Ishikawa (cell line): ENCODE results near the gene FZR1.

ENCODE experiments used
- CEBPB ChIP-seq: IDR thresholded peaks from 2 replicates; pipeline ENCODE4 v1.6.1; 2012
- CREB1 ChIP-seq: IDR thresholded peaks from 2 replicates; pipeline ENCODE4 v1.6.1; 2012; ENCODE audit warnings: low read depth
- EGR1 ChIP-seq: IDR thresholded peaks from 2 replicates; pipeline ENCODE4 v1.6.1; 2012
- EP300 ChIP-seq: IDR thresholded peaks from 2 replicates; pipeline ENCODE4 v1.6.1; 2012; ENCODE audit warnings: borderline replicate concordance
- FOXM1 ChIP-seq: IDR thresholded peaks from 2 replicates; pipeline ENCODE4 v1.6.1; 2012; ENCODE audit warnings: low read depth, borderline replicate concordance
- MAX ChIP-seq: IDR thresholded peaks from 2 replicates; pipeline ENCODE4 v1.6.1; 2012
- NFIC ChIP-seq: IDR thresholded peaks from 2 replicates; pipeline ENCODE4 v1.6.1; 2012
- RAD21 ChIP-seq: IDR thresholded peaks from 2 replicates; pipeline ENCODE4 v1.6.1; 2012; ENCODE audit warnings: low read depth
- REST ChIP-seq: IDR thresholded peaks from 2 replicates; pipeline ENCODE4 v1.6.1; 2012; ENCODE audit warnings: low read depth, mild to moderate bottlenecking
- TAF1 ChIP-seq: IDR thresholded peaks from 2 replicates; pipeline ENCODE4 v1.6.1; 2012; ENCODE audit warnings: low read depth, mild to moderate bottlenecking
- TCF12 ChIP-seq: IDR thresholded peaks from 2 replicates; pipeline ENCODE4 v1.6.1; 2012; ENCODE audit warnings: low read depth
- TEAD4 ChIP-seq: IDR thresholded peaks from 2 replicates; pipeline ENCODE4 v1.6.1; 2012
- USF1 ChIP-seq: IDR thresholded peaks from 2 replicates; pipeline ENCODE4 v1.6.1; 2012
- YY1 ChIP-seq: IDR thresholded peaks from 2 replicates; pipeline ENCODE4 v1.6.1; 2012; ENCODE audit warnings: low read depth
- ZBTB7A ChIP-seq: IDR thresholded peaks from 2 replicates; pipeline ENCODE4 v1.6.1; 2012; ENCODE audit warnings: low read depth

The FZR1 gene

GRCh38 chr19:3547301-3547731, 41.2 kb downstream of the FZR1 start:
- no peak for TF ChIP-seq YY1
- TF ChIP-seq CREB1, result no peak
- TF ChIP-seq FOXM1, result no peak
- TF ChIP-seq REST, result no peak
- no peak for TF ChIP-seq CEBPB
- no peak for TF ChIP-seq EGR1
- no peak for TF ChIP-seq MAX
- no peak for TF ChIP-seq TEAD4
- no peak for TF ChIP-seq EP300
- TF ChIP-seq ZBTB7A, result no peak

GRCh38 chr19:3547767-3548282, 41.7 kb downstream of the FZR1 start:
- no peak for TF ChIP-seq NFIC
- no peak for TF ChIP-seq YY1
- no peak for TF ChIP-seq TAF1
- no peak for TF ChIP-seq MAX
- TF ChIP-seq EP300, result no peak
- no peak for TF ChIP-seq RAD21
- no peak for TF ChIP-seq EGR1
- TF ChIP-seq USF1, result no peak
- no peak for TF ChIP-seq CREB1
- no peak for TF ChIP-seq CEBPB
- TF ChIP-seq FOXM1, result no peak
- no peak for TF ChIP-seq TCF12
- TF ChIP-seq TEAD4, result no peak
- TF ChIP-seq REST, result no peak
- no peak for TF ChIP-seq ZBTB7A

GRCh38 chr19:3548606-3549005, 42.5 kb downstream of the FZR1 start:
- no peak for TF ChIP-seq TAF1
- TF ChIP-seq CEBPB, result no peak
- no peak for TF ChIP-seq EGR1
- TF ChIP-seq USF1, result peak; percentile 79
- TF ChIP-seq CREB1, result no peak
- TF ChIP-seq ZBTB7A, result no peak
- no peak for TF ChIP-seq FOXM1
- no peak for TF ChIP-seq TEAD4
- no peak for TF ChIP-seq NFIC
- no peak for TF ChIP-seq TCF12
- TF ChIP-seq RAD21, result no peak
- no peak for TF ChIP-seq YY1
- no peak for TF ChIP-seq EP300
- TF ChIP-seq REST, result no peak
- peak; percentile 69 for TF ChIP-seq MAX

- TF ChIP-seq EGR1, result no peak
- no peak for TF ChIP-seq NFIC
- TF ChIP-seq REST, result no peak
- TF ChIP-seq TAF1, result no peak
- no peak for TF ChIP-seq YY1
- no peak for TF ChIP-seq CEBPB
- TF ChIP-seq USF1, result no peak
- no peak for TF ChIP-seq RAD21
- TF ChIP-seq CREB1, result no peak
- TF ChIP-seq EP300, result no peak
- TF ChIP-seq TCF12, result no peak
Measured at GRCh38 chr19:3549816-3550215, 43.7 kb downstream of the FZR1 start.
